Cardiac muscle cell (in vitro differentiated cells and primary cell): Measurements from ENCODE around the gene NUP133. TPM values are rescaled to one million over a fixed set of nuclear protein-coding genes. Genes with fewer than 3 reads are reported as not detected.
"Not testable (repeated sequence)": the region's sequence is repeated elsewhere in the genome, so short reads cannot be mapped to it uniquely, and the experiment has no call there.

Source experiments
- DNase-seq, 2 donors: peaks; one replicate each; pipeline versions ENCODE4 v3.0.0 to v3.0.0-alpha.2; 2010 to 2017; ENCODE audit warnings: low read depth in 1 of 2, low spot score in 1 of 2
- H3K27ac ChIP-seq: fragments of 200-600 bp; sonication (generic); 2 replicates; pipeline ENCODE4 v1.5.1; 2016
- H3K27me3 ChIP-seq: fragments of 200-600 bp; sonication (generic); 2 replicates; pipeline ENCODE4 v1.6.0; 2016; ENCODE audit warnings: control low read depth
- H3K36me3 ChIP-seq: fragments of 200-600 bp; sonication (generic); 2 replicates; pipeline ENCODE4 v1.5.1; 2016; ENCODE audit warnings: control low read depth
- H3K4me1 ChIP-seq: fragments of 200-600 bp; sonication (generic); 2 replicates; pipeline ENCODE4 v1.8.1; 2017; ENCODE audit warnings: low read depth, mild to moderate bottlenecking, mixed run types
- H3K4me3 ChIP-seq: fragments of 200-600 bp; sonication (generic); 2 replicates; pipeline ENCODE4 v1.5.1; 2016; ENCODE audit warnings: mild to moderate bottlenecking
- H3K9me3 ChIP-seq: fragments of 200-600 bp; sonication (generic); 2 replicates; pipeline ENCODE4 v1.5.1; 2017; ENCODE audit warnings: low read depth, mild to moderate bottlenecking, control low read depth
- CTCF ChIP-seq: IDR thresholded peaks from 2 replicates; pipeline ENCODE4 v1.5.1; 2012; ENCODE audit warnings: low read depth, mild to moderate bottlenecking, low read length
- polyA plus RNA-seq: library from polyadenylated mRNA; unstranded; fragments of >200 nt; fragmentation: Nextera tagmentation; extraction: Ambion mirVana; gene quantifications from 2 replicates; pipeline ENCODE4 v1.2.1, GENCODE V29; 2016
- total RNA-seq: library from RNA; depleted of rRNA; stranded (reverse); fragments of >200 nt; gene quantifications from 2 replicates; pipeline ENCODE4 v1.2.3, GENCODE V29; 2016

NUP133 gene
- total and polyA plus RNA-seq, 2 experiments from 2014 or later = 33.6 to 60.2 TPM

- no peak for TF ChIP-seq CTCF
- Histone ChIP-seq H3K9me3 (no peaks in the 10 kb centered on the region), H3K4me1 (no peaks in the 10 kb centered on the region), H3K27me3 (peaks cover 3% of the 10 kb centered on the region), H3K36me3 (no peaks in the 10 kb centered on the region), H3K27ac (no peak overlapping the region), H3K4me3 (no peak overlapping the region)
- DNase-seq = no peak
These were observed 111.4 kb downstream of the NUP133 start for GRCh38 chr1:229396585-229397206.

GRCh38 chr1:229394517-229394916 is 113.6 kb downstream of the NUP133 start:
- not testable (repeated sequence) for H3K4me3 ChIP-seq, H3K9me3 ChIP-seq, H3K27me3 ChIP-seq, H3K4me1 ChIP-seq, H3K36me3 ChIP-seq, DNase-seq, H3K27ac ChIP-seq

- Histone ChIP-seq H3K36me3 (no peaks in the 10 kb centered on the region), H3K27ac (no peak overlapping the region), H3K4me3 (no peak overlapping the region), H3K4me1 (no peaks in the 10 kb centered on the region), H3K9me3 (no peaks in the 10 kb centered on the region), H3K27me3 (no peaks in the 10 kb centered on the region)
- TF ChIP-seq CTCF = no peak
- DNase-seq = no peak
These were observed 115.2 kb downstream of the NUP133 start for GRCh38 chr1:229392936-229393335.

Other genes with a start within 250 kb of the NUP133 start
- 43.2 and 64.8 TPM in 2 replicates for gene RAB4A, start 237.2 kb downstream of the NUP133 start, total RNA-seq
- gene RAB4A, start 237.2 kb downstream of the NUP133 start, polyA plus RNA-seq = 60.7 and 69.7 TPM in 2 replicates
- gene CCSAP, start 165.3 kb downstream of the NUP133 start, total RNA-seq = 3.7 and 6.3 TPM in 2 replicates
- gene CCSAP, start 165.3 kb downstream of the NUP133 start, polyA plus RNA-seq = 4.1 and 6.6 TPM in 2 replicates
- gene ACTA1, start 74.2 kb downstream of the NUP133 start, total RNA-seq = 18.7 and 1,099 TPM in 2 replicates
- 38.5 and 1,977 TPM in 2 replicates for gene ACTA1, start 74.2 kb downstream of the NUP133 start, polyA plus RNA-seq
- 13.6 and 19.3 TPM in 2 replicates for gene ABCB10, start 50.4 kb upstream of the NUP133 start, total RNA-seq
- 17.0 and 22.6 TPM in 2 replicates for gene ABCB10, start 50.4 kb upstream of the NUP133 start, polyA plus RNA-seq
- 9.6 and 10.2 TPM in 2 replicates for gene TAF5L, start 117.8 kb upstream of the NUP133 start, total RNA-seq
- gene TAF5L, start 117.8 kb upstream of the NUP133 start, polyA plus RNA-seq = 2.5 and 3.2 TPM in 2 replicates
- gene URB2, start 117.9 kb upstream of the NUP133 start, total RNA-seq = 5.4 and 7.5 TPM in 2 replicates
- 3.4 and 4.7 TPM in 2 replicates for gene URB2, start 117.9 kb upstream of the NUP133 start, polyA plus RNA-seq